ENCODE results near the gene CNPY1.

- no peak for TF ChIP-seq POLR2A (IDR thresholded peaks at IDR 0.05)
- TF ChIP-seq CTCF (IDR thresholded peaks at IDR 0.05) = no peak
- no peak for TF ChIP-seq POLR2AphosphoS5 (IDR thresholded peaks at IDR 0.05)
These were observed 28.9 kb downstream of the CNPY1 start for GRCh38 chr7:155517452-155517851.

All from suprapubic skin (tissue), 4 donors.